Epithelial cell of umbilical artery (primary cell): Measurements from ENCODE around the gene PAAF1. TPM values are rescaled to one million over a fixed set of nuclear protein-coding genes. Genes with fewer than 3 reads are reported as not detected.

Experiments used
- total RNA-seq: library from RNA; depleted of rRNA; stranded (reverse); fragments of >200 nt; gene quantifications from 2 replicates; pipeline ENCODE4 v1.2.3, GENCODE V29; 2014

Gene PAAF1
- 6.8 and 9.1 TPM in 2 replicates for total RNA-seq

DNA sequence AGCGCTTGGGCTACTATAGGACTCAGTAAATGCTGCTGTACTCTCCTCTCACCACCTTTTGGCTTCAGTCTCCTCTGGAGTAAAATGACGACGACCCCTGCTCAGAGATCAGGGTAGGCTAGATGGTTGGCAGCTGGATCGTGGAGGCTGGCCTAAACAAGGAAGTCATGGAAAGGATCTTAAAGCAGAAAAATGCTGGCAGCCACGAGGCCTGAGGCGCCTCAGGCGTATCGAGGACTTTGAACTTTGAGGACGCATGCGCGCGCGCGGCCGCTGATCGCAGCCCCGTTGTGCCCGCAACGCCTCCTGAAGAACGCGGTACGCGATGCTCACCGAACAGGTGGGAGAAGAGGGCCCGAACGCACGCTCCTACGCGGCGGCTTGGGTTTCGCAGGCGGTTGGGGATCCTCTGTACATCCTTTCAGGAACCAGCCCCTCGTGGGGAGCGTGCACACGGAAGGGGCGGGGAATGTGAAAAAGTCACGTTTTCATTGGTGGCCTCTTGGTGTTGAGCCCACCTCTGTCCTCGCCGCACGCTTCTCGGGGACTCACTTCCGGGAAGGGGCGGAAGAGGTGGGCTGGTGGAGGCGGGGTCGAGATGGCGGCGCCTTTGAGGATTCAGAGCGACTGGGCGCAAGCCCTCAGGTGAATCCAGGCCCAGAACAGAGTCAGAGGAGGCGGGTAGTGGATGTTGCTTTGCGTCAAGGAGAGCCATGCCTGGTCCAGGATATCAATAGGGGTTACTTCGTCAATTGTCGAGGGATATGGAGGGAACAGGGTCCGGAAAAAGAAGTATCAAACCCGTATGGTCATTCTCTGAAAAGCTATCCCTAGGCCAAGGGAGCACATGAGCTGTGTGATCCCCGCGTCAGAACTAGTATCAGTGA lies at the start of gene PAAF1, which contains the start of gene COA4:
Gene PAAF1, plus strand, starts transcription at position 576 of the 887 bp plus-strand sequence. Its CDS starts 23 bp downstream, at position 599.
Gene COA4, minus strand, starts transcription at position 423 of the 887 bp plus-strand sequence. CDS start 3,468 bp downstream, outside the sequence.

GRCh38 chr11:73950869-73951710 lies 74.3 kb downstream of the PAAF1 start, which contains the start of gene DNAJB13:
Gene DNAJB13, plus strand, starts transcription at chr11:73951026. Its CDS starts 44 bp downstream, at chr11:73951070.

Other genes starting within 250 kb of the PAAF1 start
- 0.61 TPM in 1 of 2 replicates, not detected in the other for gene PLEKHB1, start 230.4 kb upstream of the PAAF1 start, total RNA-seq
- 105 and 117 TPM in 2 replicates for gene RAB6A, start 115.9 kb upstream of the PAAF1 start, total RNA-seq
- 28.0 and 43.2 TPM in 2 replicates for gene MRPL48, start 89.1 kb upstream of the PAAF1 start, total RNA-seq
- 79.3 and 79.9 TPM in 2 replicates for gene COA4, start 153 bp upstream of the PAAF1 start, total RNA-seq
- not detected in 2 replicates for gene DNAJB13, start 74.0 kb downstream of the PAAF1 start, total RNA-seq
- gene UCP2, start 105.8 kb downstream of the PAAF1 start, total RNA-seq, result 0.30 and 2.3 TPM in 2 replicates
- gene UCP3, start 132.1 kb downstream of the PAAF1 start, total RNA-seq, result 0.32 and 0.46 TPM in 2 replicates